RWPE2 (cell line): ENCODE measurements around the gene TACC2.

ENCODE experiments used
- ATAC-seq: fragments of 200-7000 bp; cut with Tn5 transposase; 3 replicates; pipeline ENCODE4 v1.9.1; 2021; ENCODE audit warnings: low read depth
- DNase-seq: peaks from one replicate; pipeline ENCODE4 v3.0.0-alpha.2; 2020; ENCODE audit warnings: low spot score
- H3K27ac ChIP-seq: fragments of 450-650 bp; 2 replicates; pipeline ENCODE4 v1.5.1; 2017; ENCODE audit warnings: mild to moderate bottlenecking; ENCODE audit not compliant: poor library complexity, severe bottlenecking
- H3K27me3 ChIP-seq: fragments of 250-450 bp; sonication (Bioruptor Pico); 2 replicates; pipeline ENCODE4 v1.5.1; 2021; ENCODE audit warnings: mild to moderate bottlenecking, moderate library complexity; ENCODE audit not compliant: insufficient read depth, poor library complexity, severe bottlenecking
- H3K36me3 ChIP-seq: fragments of 250-450 bp; sonication (Bioruptor Pico); 2 replicates; pipeline ENCODE4 v1.5.1; 2020; ENCODE audit warnings: low read depth, mild to moderate bottlenecking, moderate library complexity
- H3K4me1 ChIP-seq: fragments of 250-450 bp; sonication (Bioruptor Pico); 2 replicates; pipeline ENCODE4 v1.5.1; 2021; ENCODE audit warnings: mild to moderate bottlenecking, moderate library complexity; ENCODE audit not compliant: insufficient read depth, poor library complexity, severe bottlenecking
- H3K4me3 ChIP-seq: fragments of 250-450 bp; sonication (Bioruptor Pico); 2 replicates; pipeline ENCODE4 v1.5.1; 2021; ENCODE audit warnings: mild to moderate bottlenecking, moderate library complexity; ENCODE audit not compliant: severe bottlenecking
- H3K9me3 ChIP-seq: fragments of 250-450 bp; sonication (Bioruptor Pico); 2 replicates; pipeline ENCODE4 v1.5.1; 2021; ENCODE audit warnings: mild to moderate bottlenecking, moderate library complexity; ENCODE audit not compliant: severe bottlenecking
- TF ChIP-seq, protein P1 (sequence below): fragments of 450-650 bp; IDR thresholded peaks from one replicate; pipeline ENCODE4 v1.5.1; 2017; ENCODE audit warnings: mild to moderate bottlenecking, moderate library complexity; ENCODE audit not compliant: poor library complexity, severe bottlenecking

The TACC2 gene

DNA sequence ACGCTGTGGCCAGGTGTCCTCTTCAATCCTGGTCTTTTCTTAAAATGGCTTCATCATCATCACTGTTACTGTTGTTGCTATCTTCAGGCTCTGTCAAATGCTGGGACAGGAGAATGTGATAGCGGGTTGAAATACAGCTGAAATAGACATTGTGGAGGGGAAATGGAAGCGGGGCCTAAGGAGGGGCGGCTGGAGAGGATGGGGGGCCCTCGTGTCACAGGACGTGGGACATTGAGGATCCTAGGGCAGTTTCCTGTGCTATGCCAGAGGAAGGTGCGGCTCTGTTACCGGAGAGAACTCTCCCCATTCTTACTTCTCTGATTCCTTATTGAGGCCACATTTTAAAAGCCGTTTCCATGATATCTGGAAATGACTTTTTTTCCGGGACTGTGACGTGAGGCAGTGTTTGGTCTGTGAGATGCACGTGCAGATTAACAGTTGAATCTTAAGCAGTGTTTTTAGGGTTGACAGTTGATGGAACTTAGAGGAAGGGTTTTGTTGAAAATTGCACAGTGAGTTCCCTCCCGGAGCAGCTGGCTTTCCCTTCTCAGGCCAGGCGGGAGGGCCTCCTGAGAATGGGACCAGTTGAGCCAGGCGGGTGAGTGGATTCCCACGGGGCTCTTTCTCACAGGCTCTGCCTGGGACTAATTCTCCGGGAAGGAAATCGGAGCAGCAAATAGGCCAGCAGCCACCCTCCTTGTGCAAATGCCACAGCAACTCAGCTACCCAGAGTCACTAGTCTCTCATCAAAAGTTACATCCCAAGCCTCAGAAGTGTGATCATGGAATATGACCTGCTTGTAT is 125.2 kb downstream of the TACC2 start:
- peak overlapping the region; percentile 85 for H3K27ac ChIP-seq
- DNase-seq: no peak
- peaks cover under 1% of the 10 kb centered on the region; the same call in 1 of the 2 replicates for H3K36me3 ChIP-seq
- no peaks in the 10 kb centered on the region for H3K9me3 ChIP-seq
- peak overlapping the region; percentile 72 for H3K4me3 ChIP-seq
- no peak for ATAC-seq
- TF ChIP-seq, protein P1, sequence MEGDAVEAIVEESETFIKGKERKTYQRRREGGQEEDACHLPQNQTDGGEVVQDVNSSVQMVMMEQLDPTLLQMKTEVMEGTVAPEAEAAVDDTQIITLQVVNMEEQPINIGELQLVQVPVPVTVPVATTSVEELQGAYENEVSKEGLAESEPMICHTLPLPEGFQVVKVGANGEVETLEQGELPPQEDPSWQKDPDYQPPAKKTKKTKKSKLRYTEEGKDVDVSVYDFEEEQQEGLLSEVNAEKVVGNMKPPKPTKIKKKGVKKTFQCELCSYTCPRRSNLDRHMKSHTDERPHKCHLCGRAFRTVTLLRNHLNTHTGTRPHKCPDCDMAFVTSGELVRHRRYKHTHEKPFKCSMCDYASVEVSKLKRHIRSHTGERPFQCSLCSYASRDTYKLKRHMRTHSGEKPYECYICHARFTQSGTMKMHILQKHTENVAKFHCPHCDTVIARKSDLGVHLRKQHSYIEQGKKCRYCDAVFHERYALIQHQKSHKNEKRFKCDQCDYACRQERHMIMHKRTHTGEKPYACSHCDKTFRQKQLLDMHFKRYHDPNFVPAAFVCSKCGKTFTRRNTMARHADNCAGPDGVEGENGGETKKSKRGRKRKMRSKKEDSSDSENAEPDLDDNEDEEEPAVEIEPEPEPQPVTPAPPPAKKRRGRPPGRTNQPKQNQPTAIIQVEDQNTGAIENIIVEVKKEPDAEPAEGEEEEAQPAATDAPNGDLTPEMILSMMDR: no peak
- H3K27me3 ChIP-seq: no peaks in the 10 kb centered on the region
- H3K4me1 ChIP-seq: peaks cover 33% of the 10 kb centered on the region

DNA sequence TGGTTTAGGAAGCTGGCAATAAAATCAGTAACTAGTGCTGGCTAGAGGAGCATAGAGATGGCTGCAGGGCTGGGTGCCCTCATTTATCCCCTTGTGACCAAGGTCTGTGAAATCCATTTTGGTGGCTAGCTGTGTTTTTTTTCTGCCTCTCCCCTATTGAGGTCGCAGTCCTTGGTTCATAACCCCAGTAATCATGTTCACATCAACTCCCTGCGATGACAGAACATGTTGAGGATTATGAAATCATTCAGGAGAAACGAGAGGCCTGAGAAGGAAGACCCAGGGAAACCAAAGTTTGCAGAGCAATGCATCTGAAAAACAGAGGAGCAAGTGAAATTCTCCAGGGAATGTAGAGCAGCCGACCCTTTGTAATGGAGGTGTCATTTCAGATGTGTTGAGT is 126.9 kb downstream of the TACC2 start:
- ATAC-seq: no peak
- peak overlapping the region; percentile 85 for H3K27ac ChIP-seq
- no peak overlapping the region for H3K4me3 ChIP-seq
- TF ChIP-seq, protein P1: no peak
- no peaks in the 10 kb centered on the region for H3K9me3 ChIP-seq
- no peaks in the 10 kb centered on the region for H3K27me3 ChIP-seq
- peaks cover 35% of the 10 kb centered on the region for H3K4me1 ChIP-seq
- peaks cover 4% of the 10 kb centered on the region; the same call in 1 of the 2 replicates for H3K36me3 ChIP-seq
- no peak for DNase-seq

- TF ChIP-seq, protein P1: no peak
- no peak overlapping the region for H3K4me3 ChIP-seq
- no peaks in the 10 kb centered on the region for H3K9me3 ChIP-seq
- H3K4me1 ChIP-seq: peaks cover 40% of the 10 kb centered on the region
- peak overlapping the region; percentile 85 for H3K27ac ChIP-seq
- H3K36me3 ChIP-seq: peaks cover 4% of the 10 kb centered on the region; the same call in 1 of the 2 replicates
- no peak for DNase-seq
- ATAC-seq: 0 out of 3 replicates have a peak, but pooled peaks have one; percentile 2
- H3K27me3 ChIP-seq: no peaks in the 10 kb centered on the region
These were observed 127.4 kb downstream of the TACC2 start for GRCh38 chr10:122116331-122116730.

- H3K36me3 ChIP-seq: peaks cover 4% of the 10 kb centered on the region; the same call in 1 of the 2 replicates
- peaks cover 36% of the 10 kb centered on the region for H3K4me1 ChIP-seq
- TF ChIP-seq, protein P1: no peak
- H3K9me3 ChIP-seq: no peaks in the 10 kb centered on the region
- DNase-seq (no peak), ATAC-seq (no peak)
- no peaks in the 10 kb centered on the region for H3K27me3 ChIP-seq
- peak overlapping the region; percentile 85 for H3K27ac ChIP-seq
- no peak overlapping the region for H3K4me3 ChIP-seq
These were observed 128.5 kb downstream of the TACC2 start for GRCh38 chr10:122117475-122117874.
